ENCODE measurements around the gene ADA.

DNA sequence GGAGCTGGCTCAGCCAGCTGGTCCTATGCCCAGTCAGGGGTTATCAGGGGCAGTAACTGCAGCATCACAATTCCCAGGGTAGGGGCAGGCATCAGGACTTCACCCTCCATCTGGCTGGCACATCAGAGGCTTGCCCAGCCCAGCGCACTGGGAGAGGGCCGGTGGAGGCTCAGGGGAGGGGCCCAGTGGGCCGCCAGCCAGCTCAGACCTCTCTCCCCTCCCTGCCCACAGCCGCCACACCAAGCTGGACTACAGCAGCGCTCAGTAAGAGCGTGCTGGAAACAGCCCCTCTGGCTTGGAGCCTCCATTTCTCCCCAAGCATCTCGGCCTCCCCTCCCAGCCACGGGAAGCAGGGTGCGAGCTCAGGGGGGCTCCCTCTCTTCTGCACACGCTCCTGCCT is 22.0 kb downstream of the ADA start:
- TF ChIP-seq, protein P1, sequence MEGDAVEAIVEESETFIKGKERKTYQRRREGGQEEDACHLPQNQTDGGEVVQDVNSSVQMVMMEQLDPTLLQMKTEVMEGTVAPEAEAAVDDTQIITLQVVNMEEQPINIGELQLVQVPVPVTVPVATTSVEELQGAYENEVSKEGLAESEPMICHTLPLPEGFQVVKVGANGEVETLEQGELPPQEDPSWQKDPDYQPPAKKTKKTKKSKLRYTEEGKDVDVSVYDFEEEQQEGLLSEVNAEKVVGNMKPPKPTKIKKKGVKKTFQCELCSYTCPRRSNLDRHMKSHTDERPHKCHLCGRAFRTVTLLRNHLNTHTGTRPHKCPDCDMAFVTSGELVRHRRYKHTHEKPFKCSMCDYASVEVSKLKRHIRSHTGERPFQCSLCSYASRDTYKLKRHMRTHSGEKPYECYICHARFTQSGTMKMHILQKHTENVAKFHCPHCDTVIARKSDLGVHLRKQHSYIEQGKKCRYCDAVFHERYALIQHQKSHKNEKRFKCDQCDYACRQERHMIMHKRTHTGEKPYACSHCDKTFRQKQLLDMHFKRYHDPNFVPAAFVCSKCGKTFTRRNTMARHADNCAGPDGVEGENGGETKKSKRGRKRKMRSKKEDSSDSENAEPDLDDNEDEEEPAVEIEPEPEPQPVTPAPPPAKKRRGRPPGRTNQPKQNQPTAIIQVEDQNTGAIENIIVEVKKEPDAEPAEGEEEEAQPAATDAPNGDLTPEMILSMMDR (conservative IDR thresholded peaks at IDR 0.05 in 1 of 2, IDR thresholded peaks at IDR 0.05 in 1 of 2; ENCODE audit: extremely low read depth in 1 of 2, insufficient read depth in 1 of 2, low read depth in 1 of 2, low read length in 2 of 2) = no peak
- TF ChIP-seq EZH2 (IDR thresholded peaks at IDR 0.05; ENCODE audit: borderline replicate concordance, low read length) = no peak
